NCI-H1092 (cell line): ENCODE measurements around the gene PTTG1IP.

Experiments used
- DNase-seq: peaks from one replicate; lab custom pipeline; 2025; lab: John Stamatoyannopoulos, UW

The PTTG1IP gene

DNA sequence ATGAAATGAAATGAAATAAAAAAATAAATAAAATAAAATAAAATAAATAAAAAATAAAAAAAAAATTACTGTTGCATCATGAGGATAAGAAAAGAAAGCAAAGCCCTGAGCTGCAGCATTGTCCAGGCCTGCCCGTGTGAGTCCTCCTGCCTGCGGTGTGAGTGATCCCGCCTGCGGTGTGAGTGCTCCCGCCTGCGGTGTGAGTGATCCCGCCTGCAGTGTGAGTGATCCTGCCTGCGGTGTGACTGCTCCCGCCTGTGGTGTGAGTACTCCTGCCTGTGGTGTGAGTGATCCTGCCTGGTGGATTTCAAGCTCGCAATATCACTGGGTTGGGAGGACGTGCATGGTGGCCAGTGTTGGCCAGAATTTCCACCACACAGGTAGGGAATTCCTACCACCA is 22.4 kb upstream of the PTTG1IP start:
- no peak for DNase-seq

DNA sequence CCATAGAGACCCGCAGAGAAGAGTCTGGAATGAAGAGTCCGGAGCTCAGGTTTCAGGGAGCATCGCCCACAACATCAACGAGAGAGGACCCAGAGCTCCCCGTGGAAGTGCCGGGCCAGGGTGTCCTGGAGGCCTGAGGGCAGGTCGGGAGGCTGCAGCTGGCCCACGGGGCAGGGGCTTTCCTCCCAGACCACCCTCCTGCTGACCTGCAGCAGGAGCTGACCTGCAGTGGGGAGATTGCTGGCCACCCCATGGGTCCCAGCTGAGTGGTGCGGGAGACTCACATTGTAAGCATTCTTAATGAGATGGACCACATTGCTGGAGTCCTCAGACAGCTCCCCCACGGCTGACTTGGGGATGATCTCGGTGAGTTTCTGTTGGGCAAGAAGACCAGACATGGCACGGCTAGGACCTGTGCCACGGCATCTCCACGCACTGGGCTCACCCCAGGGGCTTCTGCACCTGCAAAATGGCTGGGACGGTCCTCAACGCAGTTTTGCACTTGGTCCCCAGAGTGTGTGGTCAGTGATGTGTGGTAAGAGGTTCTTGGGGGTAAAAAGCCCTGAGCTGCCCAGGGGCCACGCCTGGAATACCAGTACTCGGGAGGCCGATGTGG is 21.3 kb upstream of the PTTG1IP start:
- DNase-seq: no peak

DNA sequence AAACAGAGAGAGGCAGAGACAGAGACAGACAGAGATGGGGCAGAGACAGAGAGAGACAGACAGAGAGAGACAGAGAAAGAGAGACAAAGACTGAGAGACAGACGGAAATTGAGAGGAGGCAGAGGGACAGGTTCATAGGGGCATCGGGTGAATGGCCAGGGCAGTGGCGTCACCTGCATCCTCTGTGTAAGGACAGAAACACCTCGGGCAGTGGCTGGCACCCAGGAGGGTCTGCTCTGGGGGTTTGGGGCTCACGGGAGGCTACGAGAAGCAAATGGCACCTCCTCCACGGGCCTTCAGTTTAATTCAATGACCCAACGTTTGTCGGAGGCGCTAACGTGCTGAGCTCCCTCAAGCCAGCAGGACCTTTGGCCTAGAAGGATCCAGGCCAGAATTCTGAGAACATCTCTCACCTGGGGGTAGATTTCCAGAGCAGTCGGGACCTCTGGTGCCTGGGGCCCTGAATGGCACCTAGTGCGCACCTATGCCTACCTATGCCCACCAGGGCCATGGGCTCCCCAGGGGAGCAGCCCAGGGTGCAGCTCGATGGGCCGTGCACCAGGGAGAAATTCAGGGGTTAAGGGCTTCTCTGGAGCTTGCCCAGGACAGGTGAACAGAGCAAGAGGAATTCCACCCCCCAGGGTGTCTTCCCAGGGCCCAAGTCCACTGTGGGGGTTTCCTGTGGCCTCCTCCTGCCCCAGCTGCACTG is 20.6 kb upstream of the PTTG1IP start:
- no peak for DNase-seq

DNA sequence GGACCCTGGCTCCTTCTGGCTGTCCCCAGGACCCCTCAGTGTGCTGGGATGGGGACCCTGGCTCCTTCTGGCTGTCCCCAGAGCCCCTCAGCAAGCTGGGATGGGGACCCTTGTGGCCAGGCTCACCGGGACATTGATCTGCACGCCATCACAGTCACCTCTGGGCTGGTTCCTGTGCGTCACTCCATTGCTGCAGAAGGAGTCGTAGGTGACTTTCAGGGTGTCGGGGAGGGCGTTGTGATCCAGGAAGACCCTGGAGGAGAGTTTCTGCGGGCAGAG is 19.7 kb upstream of the PTTG1IP start:
- no peak for DNase-seq

DNA sequence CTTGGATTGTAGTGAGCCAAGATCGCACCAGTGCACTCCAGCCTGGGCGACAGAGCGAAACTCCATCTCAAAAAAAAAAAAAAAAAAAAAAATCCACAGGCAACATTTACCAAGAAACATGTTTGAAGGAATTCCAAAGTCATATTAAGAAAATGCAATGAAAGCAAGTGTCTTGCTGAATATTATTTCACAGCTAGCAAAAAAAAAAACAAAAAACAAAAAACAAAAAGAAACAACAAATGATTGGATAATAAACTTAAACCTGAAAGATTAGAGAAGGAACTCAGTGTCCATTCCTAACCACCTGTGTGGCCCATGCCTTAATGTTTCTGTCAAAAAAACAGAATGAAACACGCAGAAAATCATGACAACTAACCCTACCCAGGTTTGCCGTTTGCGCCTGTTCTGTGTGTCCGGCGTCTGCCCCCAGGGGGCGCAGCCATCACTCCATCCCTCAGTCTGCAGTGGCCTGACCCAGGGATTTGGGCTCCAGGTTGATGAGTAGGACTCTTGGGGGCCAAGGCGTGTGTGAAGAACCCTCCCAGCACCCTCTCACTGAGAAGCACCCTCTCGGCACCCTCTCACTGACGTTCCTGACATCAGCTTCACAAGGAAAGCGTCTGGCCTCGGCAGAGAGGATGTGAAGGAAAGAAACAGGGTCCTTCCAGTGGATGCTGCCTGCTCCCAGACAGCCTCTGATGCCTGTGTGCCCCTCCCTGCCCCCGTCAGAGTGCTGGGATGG is 19.2 kb upstream of the PTTG1IP start:
- peak; percentile 32 for DNase-seq

DNA sequence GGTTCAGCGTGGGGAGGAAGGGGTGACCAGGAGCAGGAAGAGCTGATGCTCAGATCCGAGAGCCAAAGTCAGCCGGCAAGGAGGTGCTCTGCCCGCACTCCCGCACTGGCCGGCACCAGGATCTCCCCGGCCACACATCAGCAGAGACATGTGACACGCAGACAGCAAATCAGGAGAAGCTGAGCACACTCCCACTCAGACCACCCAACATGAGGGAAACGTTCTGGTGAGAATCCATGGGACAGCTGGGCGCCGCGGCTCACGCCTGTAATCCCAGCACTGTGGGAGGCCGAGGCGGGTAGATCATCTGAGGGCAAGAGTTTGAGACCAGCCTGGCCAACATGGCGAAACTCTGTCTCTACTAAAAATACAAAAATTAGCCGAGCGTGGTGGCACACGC is 18.6 kb upstream of the PTTG1IP start:
- no peak for DNase-seq

DNA sequence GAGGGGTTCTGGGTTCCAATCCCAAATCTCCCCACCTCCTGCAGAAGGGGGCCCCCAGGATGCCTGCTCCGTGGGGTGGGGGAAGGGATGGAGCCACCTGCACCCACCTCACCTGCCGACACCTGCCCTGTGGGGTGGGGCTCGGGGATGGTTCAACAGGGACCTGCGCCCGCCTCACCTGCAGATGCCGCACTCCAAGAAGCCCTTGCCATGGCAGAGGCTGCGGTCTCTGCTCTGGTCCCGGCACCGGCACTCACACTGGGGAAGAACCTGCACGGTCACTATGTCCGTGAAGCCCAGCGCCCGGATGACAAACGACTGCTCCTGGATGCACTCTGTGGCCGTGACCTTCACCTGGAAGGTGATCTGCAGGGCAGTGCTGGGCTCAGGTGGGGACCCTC is 18.1 kb upstream of the PTTG1IP start:
- no peak for DNase-seq

DNA sequence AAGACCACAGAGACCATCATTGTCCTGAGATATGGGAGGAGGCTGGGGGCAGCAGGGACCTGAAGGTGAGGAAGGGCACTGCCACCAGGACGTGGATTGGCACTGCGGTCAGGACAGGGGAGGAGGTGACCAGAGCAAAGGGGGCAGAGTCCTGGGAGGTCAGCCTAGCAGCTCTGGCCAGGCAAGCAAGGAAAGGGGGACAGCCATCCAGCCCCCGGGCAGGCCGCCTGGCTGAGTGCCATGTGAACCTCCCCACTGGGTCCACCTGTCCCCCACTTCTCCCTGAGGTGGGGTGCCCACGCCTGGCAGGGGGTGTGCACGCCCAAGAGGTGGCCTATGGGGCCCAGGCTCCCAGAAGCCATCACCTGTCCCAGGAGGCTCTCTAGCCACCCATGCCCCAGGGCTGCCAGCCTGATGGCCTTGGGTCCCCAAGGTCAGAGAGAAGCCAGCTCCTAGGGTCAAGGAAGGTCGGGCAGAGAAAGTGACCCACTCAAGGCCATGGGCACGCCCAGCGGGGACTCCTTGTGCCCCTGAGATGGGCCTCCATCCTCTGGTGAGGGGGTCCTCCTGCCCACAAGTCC is 17.6 kb upstream of the PTTG1IP start:
- DNase-seq: no peak

DNA sequence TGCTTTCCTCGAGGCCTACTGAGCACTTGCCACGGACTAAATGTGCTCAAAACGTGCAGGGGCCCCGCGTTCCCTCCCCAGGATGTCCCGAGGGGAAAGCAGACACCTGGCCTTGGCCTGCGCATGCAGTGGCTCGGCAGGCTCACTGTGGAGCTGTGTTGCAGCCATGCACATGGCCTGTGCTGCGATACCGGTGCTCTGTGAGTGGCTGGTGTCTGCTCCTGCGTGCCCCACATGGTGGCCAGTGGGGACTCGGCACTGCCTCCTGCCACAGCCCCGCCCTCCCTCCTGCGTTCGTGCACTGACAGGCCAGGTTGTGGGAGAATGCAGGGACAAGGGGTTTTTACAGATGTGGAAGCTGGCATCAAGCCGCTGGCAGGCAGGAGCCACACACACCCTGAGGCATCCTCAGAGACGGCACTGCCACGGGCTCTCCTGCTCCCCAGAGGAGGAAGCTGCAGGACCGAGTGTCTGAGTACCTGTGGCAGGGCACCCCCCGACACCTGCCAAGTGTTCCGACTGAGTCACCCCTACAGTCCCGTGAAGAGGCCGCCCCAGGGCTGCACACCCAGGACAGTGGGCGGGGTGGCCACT is 16.9 kb upstream of the PTTG1IP start:
- no peak for DNase-seq

DNA sequence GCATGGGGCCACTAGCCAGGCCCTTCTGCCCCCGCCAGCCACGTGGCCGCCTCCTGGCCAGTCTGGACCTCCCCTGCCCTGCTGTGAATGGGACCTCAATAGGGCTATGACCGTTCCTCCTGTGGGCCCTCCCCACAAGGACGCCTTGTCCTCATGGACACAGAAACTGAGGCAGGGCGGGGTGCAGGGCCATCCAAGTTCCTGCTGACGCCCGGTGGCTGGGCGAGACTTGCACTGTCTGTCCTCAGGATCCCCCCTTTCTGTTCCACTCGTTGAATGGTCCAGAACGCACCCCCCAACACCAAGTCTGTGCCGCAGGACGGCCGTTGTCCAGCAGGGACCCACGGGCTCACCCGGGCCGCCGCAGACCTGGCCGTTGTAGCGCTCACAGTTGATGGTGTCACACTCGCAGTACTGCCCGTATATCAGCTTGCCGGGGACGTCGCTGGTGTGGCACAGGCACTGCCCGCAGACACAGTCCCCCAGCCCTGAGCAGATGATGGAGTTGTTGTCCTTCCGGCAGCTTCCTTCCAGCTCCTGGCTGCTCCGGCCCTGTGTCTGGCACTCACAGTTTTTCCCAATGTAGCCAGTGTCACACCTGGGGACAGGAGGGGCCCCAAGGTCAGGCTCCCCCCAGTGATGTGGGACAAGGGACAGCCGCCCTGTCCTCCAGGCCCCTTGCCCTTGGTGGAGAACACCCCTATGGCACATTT is 16.3 kb upstream of the PTTG1IP start:
- DNase-seq: no peak

DNA sequence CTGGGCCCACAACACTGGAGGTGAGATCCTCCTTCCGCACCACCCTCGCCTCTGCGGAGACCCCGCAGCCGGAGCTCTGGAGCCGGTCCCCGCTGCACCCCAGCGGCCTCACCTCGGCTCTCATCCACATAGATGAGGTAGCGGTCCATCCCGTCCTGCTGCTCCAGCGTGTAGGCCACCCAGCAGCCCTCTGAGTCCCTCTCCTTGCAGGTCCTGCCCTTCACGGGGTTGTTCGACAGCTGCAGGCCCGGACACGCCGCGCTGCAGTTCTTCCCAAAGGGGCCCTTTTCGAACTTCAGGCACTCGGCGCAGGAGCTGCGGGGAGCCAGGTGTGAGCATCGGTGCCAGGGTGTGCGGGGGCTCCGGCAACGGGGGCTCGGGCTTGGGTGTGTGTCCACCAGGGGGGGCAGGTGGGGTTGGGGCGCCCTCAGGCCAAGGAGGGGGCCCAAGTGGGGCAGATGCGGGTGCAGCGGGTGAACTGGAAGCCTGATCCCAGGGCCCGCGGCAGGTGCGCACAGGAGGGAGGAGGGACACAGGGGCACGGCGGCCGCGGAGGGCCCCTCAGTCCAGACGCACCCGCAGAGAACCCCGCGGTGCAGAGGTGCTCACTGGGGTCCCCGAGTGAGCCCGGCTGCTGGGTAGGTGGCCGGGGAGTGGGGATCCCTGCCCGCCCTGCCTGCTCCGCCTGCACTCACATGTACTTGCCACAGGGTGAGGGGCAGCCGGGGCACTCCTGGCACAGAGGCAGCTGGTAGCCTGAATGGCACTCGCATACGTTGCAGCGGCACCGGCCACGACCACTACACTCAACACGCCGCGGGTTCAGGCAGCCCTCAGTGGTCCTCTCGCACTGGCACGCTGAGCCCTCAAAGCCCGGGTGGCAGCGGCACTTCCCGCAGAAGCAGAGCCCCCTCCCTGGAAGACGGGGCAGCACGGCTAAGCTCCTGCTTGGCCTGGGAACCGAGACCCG is 15.4 kb upstream of the PTTG1IP start:
- DNase-seq: no peak

DNA sequence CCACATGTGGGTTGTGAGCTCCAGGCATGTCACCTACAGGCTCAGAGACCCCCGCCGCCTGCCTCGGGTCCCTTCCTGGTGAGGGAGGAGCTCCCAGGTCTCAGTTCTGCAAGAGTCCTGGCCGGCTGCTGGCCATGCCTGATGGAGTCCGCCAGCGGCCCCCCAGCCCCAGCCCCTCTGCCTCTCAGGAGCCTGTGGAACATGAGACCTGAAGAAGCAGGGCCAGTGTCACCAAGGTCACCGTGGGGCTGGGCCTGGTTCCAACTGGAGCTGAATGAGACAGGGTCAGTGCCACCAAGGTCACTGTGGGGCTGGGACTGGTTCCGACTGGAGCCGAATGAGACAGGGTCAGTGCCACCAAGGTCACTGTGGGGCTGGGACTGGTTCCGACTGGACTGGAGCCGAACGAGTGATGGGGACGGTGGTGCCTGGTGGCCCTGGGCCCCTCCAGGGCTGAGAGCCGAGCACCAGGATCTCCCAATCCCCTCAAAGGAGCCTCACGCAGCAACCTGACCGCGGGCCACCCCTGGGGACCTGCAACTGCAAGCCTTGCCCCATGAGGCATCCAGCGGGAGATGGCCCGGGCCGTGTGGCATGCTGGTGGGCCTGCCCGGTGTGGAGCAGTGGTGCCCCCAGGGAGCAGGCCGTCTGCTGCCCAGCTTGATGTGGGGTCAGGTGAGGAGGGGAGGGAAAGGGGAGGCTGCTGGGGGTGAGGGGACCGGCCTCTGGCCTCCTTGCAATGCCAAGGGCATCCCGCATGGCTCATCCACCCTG is 14.5 kb upstream of the PTTG1IP start:
- DNase-seq: no peak

DNA sequence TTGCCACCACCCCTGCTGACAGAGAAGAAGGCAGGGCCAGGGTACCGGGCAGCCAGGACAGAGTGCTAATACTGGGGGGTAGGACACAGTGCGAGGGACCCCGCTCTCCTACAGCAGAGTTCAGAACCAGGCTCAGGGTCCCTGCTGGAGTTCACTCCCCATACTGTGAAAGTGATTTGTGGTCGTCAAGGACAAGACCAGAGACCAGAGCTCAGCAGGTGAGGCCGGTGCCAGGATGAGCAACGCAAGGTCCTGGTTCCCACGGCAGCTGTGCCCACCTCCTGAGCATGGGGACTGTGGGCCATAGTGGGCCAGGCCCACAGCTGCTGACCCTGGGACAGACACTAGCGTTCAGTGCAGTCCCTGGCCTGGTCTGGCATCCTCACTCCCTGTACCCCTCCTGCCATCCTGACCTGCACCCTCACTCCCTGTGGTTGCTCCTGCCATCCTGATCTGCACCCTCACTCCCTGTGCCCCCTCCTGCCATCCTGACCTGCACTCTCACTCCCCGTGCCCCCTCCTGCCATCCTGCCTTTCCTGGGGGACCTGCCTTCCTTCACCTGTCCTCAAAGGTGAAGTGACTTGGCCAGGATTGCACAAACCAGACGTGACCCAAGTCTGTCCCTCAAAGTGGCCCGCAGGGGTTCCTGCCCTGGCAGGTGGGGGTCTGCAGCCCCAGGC is 13.8 kb upstream of the PTTG1IP start:
- DNase-seq: no peak

DNA sequence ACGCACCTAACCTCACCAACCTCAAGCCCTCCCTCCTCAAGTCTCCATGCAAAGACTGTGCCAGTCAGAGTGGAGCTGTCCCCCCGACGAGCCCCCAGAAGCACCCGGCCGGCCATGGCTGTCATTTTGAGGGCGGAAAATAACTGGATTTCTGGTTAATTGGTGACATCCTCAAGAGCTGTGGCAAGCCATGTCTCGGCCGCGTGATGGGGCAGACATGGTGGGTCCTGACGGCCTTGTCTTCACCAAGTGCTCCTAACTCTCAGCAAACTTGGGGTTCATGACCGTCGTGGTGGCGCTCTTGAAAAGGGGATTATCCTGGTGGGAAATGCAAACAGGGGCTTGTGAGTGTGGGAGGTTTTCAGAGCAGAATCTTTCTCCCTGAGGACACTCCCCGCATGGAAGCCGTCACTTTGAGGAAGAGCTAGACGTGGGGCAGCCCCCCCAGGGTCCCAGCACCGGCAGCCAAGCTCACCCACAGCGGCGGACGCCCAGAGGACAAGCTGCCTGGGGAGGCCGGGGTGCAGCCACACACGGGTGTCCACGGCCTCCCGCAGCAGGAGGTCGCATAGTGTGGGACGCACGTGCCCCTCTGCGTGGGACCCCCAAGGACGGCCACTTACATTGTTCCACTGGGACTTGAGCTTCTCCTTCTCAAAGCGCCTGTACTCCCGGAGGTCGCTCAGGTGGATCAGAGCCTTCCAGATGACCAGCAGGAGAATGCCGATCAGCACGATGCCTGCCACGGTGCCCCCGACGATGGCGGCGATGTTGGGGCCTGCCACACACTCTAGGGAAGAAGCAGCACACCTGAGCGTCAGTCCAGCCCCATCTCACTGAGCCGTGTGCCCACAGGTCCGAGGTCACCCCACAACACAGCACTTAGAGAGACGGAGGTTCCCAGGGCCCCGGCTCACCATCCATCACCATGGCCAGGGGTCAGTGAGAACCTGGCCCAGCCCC is 12.9 kb upstream of the PTTG1IP start:
- DNase-seq: no peak

DNA sequence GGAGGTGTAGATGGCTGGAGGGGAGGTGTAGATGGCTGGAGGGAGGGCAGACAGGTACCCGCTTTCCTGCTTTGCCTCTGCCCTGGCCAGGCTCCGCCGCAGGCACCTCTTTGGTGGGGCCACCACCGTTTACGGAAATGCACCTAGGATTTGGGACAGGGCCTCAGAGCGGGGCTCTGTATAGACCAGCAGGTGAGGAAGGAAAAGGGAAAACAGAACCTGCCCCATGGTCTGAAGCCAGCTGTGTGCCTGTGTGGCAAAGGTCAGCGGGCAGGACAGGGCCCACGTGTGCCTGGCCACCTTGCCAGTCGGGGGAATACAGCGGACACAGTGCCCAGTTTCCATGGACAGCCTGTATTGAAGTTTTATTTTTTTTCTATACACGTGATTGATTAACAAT is 12.1 kb upstream of the PTTG1IP start:
- DNase-seq: no peak

DNA sequence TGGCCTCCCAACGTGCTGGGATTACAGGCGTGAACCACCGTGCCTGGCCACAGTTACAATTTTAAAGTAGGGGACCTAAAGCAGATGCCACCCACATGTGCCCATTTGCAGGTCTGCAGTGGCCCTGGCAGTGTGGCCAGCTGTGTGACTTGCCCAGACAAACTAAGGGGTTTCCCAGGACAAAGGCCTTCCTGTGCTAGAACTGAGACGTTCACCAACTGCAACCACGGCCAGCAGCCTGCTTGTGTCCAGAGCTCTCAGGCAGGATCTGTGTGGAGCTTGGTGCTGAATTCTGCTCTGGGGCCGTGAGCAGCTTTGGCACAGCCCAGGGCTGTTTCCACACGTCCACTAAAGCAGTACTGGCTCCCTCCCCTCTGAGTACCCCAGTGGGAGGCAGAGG is 10.6 kb upstream of the PTTG1IP start:
- DNase-seq: no peak

DNA sequence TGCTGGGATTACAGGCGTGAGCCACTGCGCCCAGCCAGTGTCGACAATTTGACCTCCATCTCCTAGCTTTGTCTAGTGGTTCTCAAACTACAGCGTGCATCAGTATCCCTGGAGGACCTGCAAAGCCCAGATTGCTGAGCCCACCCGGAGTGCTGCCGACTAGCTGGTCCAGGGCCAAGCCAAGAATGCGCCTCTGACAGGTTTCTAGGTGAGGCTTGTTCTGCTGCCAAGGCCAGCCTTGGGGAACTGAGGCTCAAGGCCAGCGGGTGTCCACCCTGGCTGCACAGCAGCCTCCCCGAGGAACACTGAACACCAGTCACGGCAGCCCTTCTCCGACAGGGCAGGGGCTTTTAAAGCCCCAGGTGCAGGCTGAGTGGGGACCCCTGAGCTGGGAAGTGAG is 9.8 kb upstream of the PTTG1IP start:
- DNase-seq: no peak

DNA sequence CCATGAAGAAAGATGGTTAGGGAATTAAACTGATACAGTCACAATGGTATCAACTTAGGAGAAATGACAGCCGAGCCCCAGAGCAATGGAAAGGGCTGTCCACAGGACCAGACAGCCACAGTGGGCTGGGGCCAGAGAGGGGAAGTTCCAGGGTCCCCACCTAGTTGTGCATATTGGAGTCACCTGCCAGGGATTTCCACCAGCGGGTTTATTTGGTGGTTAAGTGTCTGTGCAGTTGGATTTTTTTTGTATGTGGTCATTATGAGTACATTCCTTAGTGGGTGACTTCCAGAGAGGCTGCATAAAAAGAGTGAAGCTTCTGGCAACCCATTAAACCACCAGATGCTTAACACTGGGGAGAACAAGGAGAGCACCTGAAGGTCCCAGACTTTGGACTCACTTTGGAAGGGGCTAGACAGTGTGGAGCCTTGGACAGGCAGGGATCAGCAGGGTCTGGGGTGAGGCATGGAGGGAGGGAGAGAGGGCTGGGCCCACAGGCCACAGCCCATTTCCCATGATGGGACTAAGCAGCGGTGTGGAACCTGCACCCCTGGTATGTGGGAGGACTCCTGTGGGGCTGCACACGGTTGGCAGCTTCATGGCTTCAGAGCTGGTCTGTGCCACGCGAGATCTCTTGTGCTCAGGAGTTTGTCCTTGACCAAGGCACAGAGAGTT is 7.8 kb upstream of the PTTG1IP start:
- DNase-seq: no peak
